ENCODE results near the gene GTPBP6. TPM values are rescaled to one million over a fixed set of nuclear protein-coding genes. Genes with fewer than 3 reads are reported as not detected.

GTPBP6 gene
- total RNA-seq, 1 donor: 34.4 TPM

DNA sequence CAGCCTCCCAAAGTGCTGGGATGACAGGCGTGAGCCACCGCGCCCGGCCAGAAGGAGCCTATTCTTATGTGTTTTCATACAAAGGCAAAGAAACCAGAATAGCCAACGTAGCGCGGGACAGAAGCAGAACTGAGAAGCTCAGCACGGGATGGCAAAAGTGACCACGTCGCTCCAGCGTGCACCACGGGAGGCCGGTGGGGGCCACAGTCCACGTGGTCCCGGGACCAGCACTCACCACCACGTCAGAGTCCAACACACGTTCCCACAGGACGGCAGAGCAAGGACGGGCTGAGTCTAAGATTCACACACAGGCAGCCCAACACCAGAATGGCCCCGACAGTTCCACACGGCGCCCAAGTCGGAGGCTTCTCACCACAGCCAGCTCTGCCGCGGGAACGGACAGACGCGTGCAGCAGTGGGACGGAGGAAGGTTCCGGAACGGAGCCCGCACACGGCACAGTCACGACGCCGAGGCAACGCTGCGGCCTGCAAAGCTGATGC, 18.8 kb upstream of the GTPBP6 start:
- H2AFZ ChIP-seq (ENCODE audit: low read length): no peak overlapping the region
- no peak overlapping the region for H3K27ac ChIP-seq (ENCODE audit: low read depth, low read length)
- no peaks in the 10 kb centered on the region for H3K27me3 ChIP-seq (ENCODE audit: insufficient read depth, low read length)
- H3K9me3 ChIP-seq (ENCODE audit: low read depth, low read length): no peaks in the 10 kb centered on the region
- H3K79me2 ChIP-seq (ENCODE audit: insufficient read depth, low read length): no peaks in the 10 kb centered on the region
- H3K4me3 ChIP-seq (ENCODE audit: insufficient read depth, low read length): no peak overlapping the region
- H3K4me1 ChIP-seq (ENCODE audit: insufficient read depth, low read length): no peaks in the 10 kb centered on the region
- no peaks in the 10 kb centered on the region for H3K36me3 ChIP-seq (ENCODE audit: insufficient read depth, low read length)
- H3K4me2 ChIP-seq (ENCODE audit: insufficient read depth, low read length): no peak overlapping the region
- TF ChIP-seq CTCF (IDR thresholded peaks at IDR 0.05; ENCODE audit: extremely low read depth, low read depth, low read length): no peak
- H4K20me1 ChIP-seq (ENCODE audit: insufficient read depth, low read length): no peaks in the 10 kb centered on the region
- no peak for DNase-seq (ENCODE audit: insufficient read length, low spot score, missing footprints)

DNA sequence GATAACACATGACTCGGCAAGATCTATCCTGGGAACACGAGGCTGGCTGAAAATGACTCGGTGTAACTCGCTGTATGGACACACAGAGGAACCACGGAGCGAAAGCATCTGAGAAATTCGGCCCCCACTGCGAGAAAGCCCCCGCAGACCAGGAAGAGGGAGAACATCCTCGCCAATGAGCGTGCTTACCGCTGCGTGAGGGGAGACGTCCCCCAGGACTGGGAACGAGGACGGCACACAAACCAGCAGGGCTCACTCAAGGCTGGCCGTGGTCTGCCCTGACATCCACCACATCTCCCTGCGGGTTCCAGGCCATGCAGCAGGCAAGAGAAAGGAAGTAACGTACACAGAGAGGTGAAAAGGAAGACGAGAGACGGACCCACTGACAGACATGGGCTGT, 17.6 kb upstream of the GTPBP6 start:
- no peaks in the 10 kb centered on the region for H3K79me2 ChIP-seq (ENCODE audit: insufficient read depth, low read length)
- H4K20me1 ChIP-seq (ENCODE audit: insufficient read depth, low read length): no peaks in the 10 kb centered on the region
- no peak overlapping the region for H3K4me2 ChIP-seq (ENCODE audit: insufficient read depth, low read length)
- H3K36me3 ChIP-seq (ENCODE audit: insufficient read depth, low read length): no peaks in the 10 kb centered on the region
- no peaks in the 10 kb centered on the region for H3K4me1 ChIP-seq (ENCODE audit: insufficient read depth, low read length)
- no peak overlapping the region for H3K4me3 ChIP-seq (ENCODE audit: insufficient read depth, low read length)
- no peak for DNase-seq (ENCODE audit: insufficient read length, low spot score, missing footprints)
- H2AFZ ChIP-seq (ENCODE audit: low read length): no peak overlapping the region
- H3K27me3 ChIP-seq (ENCODE audit: insufficient read depth, low read length): no peaks in the 10 kb centered on the region
- TF ChIP-seq CTCF (IDR thresholded peaks at IDR 0.05; ENCODE audit: extremely low read depth, low read depth, low read length): no peak
- H3K9me3 ChIP-seq (ENCODE audit: low read depth, low read length): no peaks in the 10 kb centered on the region
- no peak overlapping the region for H3K27ac ChIP-seq (ENCODE audit: low read depth, low read length)

DNA sequence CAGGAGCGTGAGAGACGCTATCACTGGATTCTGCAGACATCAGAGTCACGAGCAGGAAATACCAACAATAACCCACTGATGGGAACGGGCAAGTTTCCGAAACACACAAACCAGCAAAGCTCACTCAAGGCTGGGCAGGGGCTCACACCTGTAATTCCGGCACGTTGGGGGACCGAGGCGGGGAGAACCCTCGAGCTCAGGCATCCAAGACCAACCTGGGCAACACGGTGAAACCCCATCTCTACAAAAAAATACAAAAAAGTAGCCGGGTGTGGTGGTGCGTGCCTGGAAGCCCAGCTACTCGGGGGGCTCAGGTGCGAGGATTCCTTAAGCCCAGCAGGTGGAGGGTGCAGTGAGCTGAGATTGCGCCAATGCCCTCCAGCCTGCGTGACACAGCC, 17.2 kb upstream of the GTPBP6 start:
- no peak for DNase-seq (ENCODE audit: insufficient read length, low spot score, missing footprints)
- H4K20me1 ChIP-seq (ENCODE audit: insufficient read depth, low read length): no peaks in the 10 kb centered on the region

More for the DNA sequence above, 17.2 kb upstream of the GTPBP6 start:
- H3K79me2 ChIP-seq (ENCODE audit: insufficient read depth, low read length): no peaks in the 10 kb centered on the region
- no peaks in the 10 kb centered on the region for H3K27me3 ChIP-seq (ENCODE audit: insufficient read depth, low read length)
- H2AFZ ChIP-seq (ENCODE audit: low read length): no peak overlapping the region
- no peak overlapping the region for H3K4me2 ChIP-seq (ENCODE audit: insufficient read depth, low read length)
- no peak overlapping the region for H3K4me3 ChIP-seq (ENCODE audit: insufficient read depth, low read length)
- H3K4me1 ChIP-seq (ENCODE audit: insufficient read depth, low read length): no peaks in the 10 kb centered on the region
- H3K27ac ChIP-seq (ENCODE audit: low read depth, low read length): no peak overlapping the region
- TF ChIP-seq CTCF (IDR thresholded peaks at IDR 0.05; ENCODE audit: extremely low read depth, low read depth, low read length): no peak
- H3K9me3 ChIP-seq (ENCODE audit: low read depth, low read length): no peaks in the 10 kb centered on the region
- no peaks in the 10 kb centered on the region for H3K36me3 ChIP-seq (ENCODE audit: insufficient read depth, low read length)

Measured in osteoblast (primary cell).